Measurements from ENCODE around the gene IL36B.

IL36B gene

DNA sequence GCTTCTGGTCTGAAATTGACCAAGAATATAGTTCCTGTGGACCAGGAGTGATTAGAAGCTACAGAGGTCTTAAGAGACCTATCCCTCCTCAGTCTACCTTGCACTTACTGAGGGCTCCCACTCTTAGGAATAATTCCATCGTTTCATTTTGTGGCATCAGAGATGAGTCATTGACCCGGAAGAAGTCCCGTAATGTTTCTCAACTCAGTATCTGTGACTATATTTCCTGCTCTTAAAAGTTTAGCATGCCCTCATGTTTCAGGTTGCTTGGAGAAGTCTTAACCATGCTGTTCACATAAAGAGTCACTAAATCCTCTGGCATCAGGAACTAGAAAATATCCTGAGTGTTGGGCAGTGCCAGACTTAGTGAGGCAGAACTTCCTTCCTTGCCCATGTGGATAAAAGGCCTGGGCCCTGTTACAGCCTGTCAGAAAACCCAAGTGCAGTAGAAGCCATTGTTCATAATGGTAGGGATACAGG is 47.6 kb downstream of the IL36B start, which contains the start of gene IL36A:
TSS of gene IL36A (plus strand) at position 430 of the 480 bp plus-strand sequence. CDS start 413 bp downstream, outside the sequence.
- DNase-seq = no peak

DNA sequence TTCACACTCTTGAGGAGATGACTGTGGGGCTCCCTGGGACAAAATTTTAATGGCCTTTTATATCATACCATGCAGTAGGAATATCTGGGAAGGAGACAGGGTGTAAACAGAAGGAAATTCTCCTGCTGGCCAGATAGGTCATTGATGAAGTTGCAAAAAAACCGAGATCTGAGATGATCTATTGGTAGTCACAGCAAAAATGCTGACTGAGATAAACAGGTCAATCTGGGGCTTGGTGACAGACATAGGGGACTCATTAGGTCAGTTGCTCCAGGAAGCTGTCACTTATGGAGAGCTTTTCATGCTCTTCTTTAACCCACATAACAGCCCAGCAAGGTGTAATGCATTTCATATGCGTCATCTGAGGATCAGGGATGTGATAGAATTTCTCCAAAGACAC is 50.0 kb downstream of the IL36B start:
- no peak for DNase-seq

DNA sequence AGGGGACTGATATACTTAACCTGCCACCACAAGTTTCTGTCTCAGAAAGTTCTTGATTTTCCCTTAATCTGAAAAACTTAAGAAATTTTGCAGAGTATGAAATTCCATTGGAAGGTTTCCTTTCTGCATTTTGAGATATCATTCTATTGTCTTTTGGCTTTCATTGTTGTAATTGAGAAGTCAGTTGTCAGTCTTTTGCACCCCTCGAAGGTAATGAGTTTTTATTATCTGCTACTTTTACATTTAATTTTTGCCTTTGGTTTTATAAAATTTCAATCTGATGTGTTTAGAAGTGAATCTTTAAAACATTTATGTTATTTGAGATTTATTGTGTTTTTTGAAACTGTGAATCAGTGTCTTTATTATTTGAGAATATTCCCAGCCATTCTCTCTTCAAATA is 52.2 kb downstream of the IL36B start:
- no peak for DNase-seq

DNA sequence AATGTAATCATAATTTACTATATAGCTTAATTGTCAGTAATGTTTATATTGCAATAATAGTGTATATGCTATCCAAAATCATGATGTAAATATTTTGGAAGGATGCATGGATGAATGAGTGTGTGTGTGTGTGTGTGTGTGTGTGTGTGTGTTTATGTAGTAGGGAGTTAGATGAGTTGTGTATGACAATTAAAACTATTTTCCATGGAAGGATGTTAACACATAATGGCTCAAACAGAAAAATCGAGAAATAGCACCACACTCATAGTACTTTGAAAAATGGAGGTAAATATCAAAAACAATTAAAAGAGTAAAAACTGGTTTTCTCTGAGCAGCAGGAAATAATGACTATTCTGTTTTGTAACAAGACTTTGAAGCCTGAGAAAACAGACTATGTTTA is 55.5 kb downstream of the IL36B start:
- DNase-seq = no peak

DNA sequence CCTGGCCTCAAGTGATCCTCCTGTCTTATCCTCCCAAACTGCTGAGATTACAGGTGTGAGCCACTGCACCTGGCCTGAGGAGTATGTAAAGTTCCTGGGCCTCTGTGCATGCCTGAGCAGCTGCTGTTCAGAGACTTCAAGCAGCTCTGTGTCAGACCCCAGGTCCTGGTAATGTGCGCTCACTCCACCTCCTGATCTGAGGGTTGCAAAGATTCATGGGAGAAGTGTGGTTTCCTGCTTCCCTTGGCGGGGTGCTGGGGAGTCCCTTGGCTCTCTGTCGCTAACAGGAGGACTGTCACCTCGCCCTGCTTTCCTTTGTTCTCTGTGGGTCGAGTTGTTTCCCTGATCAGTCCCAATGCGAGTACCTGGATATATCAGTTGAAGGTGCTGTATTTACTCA is 56.0 kb downstream of the IL36B start:
- peak; percentile 24 to 46 for DNase-seq

DNA sequence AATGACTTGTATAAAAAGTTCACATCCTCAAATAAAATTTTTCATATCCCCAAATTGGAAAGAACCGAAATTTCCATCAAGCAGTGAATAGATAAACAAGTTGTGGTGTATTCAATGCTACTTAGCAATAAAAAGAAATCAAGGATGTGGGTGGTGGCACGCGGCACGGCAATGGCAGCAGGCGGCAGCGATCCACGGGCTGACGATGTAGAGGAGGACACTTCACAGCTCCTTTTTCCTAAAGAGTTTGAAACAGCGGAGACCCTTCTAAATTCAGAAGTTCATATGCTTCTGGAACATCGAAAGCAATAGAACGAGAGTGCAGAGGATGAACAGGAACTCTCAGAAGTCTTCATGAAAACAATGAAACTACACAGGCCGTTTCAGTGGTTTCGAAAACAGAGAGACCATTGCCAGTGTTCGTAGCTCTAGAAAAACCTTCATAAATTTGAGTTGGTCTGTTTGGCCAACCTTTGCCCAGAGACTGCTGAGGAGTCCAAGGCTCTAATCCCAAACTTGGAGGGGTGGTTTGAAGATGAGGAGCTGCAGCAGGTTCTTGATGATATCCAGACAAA is 57.2 kb downstream of the IL36B start:
- DNase-seq = no peak

DNA sequence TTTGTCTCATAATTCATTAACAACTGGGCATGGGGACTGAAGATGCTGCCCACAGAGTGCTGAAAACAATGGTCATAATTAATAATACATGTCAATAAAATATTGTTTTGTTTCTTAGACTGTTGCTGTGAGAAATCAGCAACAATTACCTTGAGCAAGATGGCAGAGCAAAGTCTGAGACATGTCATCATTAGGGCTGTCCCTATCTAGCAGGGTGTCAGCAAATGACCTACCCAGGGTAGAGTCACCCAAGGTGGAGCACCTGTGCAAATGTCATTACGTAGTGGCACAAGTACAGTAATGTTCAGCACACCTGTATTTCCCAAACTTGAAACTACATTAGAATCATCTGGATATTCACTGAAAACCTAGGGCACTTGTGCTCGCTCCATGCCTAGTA is 58.0 kb downstream of the IL36B start:
- no peak for DNase-seq

DNA sequence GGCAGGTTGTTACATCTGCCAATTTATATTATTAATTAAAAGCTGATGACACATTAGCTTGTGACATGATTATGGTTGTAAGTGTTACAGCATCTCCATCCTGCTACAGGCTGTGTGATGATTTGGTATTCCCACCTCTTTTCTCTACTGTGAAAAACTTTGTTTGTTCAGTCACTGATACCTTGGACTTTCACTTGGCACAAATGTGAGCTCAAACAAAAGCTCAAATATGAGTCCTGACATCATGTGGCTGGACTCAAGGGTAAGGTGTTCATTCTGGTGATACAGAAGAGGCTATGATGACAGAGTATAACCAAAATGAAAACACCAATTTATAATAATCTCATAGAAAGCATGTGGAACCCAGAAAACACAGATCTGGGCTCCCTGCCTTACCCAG is 58.8 kb downstream of the IL36B start:
- DNase-seq = no peak

DNA sequence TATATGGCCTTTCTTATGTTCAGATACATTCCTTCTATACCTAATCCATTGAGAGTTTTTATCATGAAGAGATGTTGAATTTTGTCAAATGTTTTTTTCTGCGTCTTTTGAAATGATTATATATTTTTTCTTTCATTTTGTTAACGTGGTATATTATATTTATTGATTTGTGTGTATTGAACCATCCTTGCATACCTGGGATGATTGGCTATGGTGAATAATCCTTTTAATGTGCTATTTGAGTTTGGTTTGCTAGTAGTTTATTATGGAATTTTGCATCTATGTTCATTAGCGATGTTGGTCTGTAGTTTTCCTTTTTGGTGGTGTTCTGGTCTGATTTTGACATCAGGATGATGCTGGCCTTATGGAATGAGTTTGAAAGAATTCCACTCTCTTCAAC is 63.1 kb downstream of the IL36B start:
- DNase-seq = no peak

DNA sequence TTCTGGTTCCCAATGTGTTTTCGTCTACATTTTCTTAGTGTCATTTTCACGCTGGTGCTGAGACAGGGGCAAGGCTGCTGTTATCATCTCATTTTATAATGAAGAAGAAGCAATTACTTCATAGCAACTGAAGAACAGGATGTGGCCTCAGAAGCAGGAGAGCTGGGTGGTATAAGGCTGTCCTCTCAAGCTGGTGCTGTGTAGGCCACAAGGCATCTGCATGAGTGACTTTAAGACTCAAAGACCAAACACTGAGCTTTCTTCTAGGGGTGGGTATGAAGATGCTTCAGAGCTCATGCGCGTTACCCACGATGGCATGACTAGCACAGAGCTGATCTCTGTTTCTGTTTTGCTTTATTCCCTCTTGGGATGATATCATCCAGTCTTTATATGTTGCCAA is 67.6 kb downstream of the IL36B start:
- no peak for DNase-seq

DNA sequence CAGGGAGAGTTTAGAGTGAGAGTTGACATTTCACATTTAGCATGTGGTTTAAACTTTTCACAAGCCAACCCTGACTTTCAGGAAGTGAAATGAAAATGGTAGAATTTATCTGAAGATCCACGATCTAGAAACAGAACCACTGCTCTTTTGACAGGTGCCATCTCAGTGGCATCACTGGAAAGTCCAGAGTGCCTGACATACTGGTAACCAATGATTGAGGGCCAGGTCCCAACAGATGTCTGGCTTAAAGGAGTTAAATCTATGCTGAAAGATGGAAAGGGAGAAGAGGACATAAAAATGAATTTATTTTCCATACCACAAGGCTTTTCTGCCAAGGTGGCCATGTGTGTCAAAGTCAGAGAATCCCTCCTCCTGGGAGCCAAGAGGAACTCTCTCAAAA is 72.1 kb downstream of the IL36B start:
- no peak for DNase-seq

DNA sequence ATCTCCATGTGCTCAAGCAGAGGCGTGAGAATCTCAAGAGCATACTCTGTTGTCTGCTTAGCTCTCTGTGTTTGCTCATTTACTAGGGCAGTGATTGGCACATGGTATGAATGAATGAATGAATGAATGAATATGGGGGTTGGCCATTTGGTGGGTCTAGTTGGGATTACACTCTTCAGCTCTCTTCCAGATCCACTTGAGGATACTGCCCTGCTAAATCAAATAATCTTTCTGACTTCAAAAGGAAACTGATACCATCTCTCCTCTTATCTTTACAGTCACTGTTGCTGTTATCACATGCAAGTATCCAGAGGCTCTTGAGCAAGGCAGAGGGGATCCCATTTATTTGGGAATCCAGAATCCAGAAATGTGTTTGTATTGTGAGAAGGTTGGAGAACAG is 72.9 kb downstream of the IL36B start:
- no peak for DNase-seq

DNA sequence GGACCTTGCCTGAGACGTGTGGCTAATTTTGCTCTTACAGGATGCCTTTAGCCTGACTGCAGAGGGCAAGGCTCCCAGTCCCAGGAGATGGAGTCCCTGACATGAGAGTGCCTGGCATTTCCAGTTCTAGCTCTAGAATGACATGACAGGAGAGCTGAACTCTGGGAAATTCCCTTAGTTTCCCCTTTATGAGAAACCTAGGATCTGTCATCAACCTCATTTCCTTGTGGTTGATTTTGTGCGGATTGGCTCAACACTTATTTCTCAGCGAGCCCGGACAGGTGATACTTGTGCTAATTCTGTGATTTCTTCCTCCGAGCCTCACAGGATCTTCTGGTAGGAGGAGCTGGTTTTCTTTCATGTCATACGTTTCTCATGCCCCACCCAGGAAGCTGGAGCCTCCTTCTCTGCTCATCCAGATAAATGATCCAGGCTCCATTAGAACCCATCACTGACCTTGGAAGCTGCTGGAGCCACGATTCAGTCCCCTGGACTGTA is 75.1 kb downstream of the IL36B start, which contains the start of gene IL36G:
TSS of gene IL36G (plus strand) at position 448 of the 498 bp plus-strand sequence. CDS start 633 bp downstream, outside the sequence.
- DNase-seq = no peak

Data from stimulated activated CD4-positive, alpha-beta T cell treated with anti-CD3 and anti-CD28 coated beads, Interleukin-2, amount 100 ng/mL, for 48 hours (primary cell).